ENCODE results near the gene JPH2. TPM values are rescaled to one million over a fixed set of nuclear protein-coding genes. Genes with fewer than 3 reads are reported as not detected.

The JPH2 gene
- total RNA-seq, 6 donors from 2014 or later = 3.5 to 9.2 (median 5.0) TPM

DNA sequence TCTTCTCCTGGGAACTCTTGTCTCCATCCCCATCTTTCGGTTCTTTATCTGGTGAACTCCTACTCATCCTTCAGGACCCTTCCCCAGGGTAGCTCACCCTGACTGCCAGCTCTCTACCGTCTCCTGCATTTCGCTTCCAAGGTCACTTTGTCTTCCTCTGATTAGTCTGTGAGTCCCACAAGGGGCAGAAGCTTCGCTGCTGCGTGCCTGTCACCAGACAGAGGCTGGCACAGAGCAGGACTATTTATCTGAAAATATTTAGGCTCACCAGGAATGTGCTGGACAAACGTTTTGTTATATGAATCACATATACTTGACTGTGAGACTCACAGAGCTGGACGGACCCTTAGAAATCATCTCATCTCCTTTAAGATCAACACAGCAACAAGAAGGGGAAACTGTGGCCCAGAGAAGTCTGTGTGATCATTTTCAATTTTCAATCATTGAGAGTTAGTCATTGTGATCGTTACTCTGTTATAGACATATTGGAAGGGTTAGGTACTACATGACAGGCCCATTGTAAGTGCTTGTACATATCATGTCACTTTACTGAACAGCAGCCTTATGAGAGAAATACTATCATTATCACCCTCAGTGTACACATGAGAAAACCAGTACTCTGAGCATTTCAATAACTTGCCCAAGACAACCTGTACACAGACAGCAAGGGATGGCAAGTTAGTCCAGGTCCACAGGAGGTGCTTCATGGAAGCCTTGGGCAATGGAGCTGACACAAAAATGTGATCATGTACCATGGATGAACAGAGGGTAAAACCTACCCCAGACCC lies 51.4 kb downstream of the JPH2 start:
- TF ChIP-seq POLR2AphosphoS5 (IDR thresholded peaks at IDR 0.05) (no peak), EP300 (IDR thresholded peaks at IDR 0.05) (no peak), POLR2A (IDR thresholded peaks at IDR 0.05) (no peak)
- TF ChIP-seq, protein P1, sequence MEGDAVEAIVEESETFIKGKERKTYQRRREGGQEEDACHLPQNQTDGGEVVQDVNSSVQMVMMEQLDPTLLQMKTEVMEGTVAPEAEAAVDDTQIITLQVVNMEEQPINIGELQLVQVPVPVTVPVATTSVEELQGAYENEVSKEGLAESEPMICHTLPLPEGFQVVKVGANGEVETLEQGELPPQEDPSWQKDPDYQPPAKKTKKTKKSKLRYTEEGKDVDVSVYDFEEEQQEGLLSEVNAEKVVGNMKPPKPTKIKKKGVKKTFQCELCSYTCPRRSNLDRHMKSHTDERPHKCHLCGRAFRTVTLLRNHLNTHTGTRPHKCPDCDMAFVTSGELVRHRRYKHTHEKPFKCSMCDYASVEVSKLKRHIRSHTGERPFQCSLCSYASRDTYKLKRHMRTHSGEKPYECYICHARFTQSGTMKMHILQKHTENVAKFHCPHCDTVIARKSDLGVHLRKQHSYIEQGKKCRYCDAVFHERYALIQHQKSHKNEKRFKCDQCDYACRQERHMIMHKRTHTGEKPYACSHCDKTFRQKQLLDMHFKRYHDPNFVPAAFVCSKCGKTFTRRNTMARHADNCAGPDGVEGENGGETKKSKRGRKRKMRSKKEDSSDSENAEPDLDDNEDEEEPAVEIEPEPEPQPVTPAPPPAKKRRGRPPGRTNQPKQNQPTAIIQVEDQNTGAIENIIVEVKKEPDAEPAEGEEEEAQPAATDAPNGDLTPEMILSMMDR (IDR thresholded peaks at IDR 0.05) = no peak
- H3K36me3 ChIP-seq = no peaks in the 10 kb centered on the region
- WGBS, 2 donors = 66 to 75% methylated on average over 8 of the region's 8 CpGs
- DNase-seq = no peak
- H3K4me3 ChIP-seq = no peak overlapping the region
- H3K9me3 ChIP-seq = no peaks in the 10 kb centered on the region
- ATAC-seq (ENCODE audit: low FRiP score in 2 of 2) = peak in 1 of 2 donors; percentile 31
- no peak overlapping the region for H3K27ac ChIP-seq
- H3K4me1 ChIP-seq = peaks cover 0 to 4% (median 0%) of the 10 kb centered on the region in 4 donors
- H3K27me3 ChIP-seq = no peaks in the 10 kb centered on the region

DNA sequence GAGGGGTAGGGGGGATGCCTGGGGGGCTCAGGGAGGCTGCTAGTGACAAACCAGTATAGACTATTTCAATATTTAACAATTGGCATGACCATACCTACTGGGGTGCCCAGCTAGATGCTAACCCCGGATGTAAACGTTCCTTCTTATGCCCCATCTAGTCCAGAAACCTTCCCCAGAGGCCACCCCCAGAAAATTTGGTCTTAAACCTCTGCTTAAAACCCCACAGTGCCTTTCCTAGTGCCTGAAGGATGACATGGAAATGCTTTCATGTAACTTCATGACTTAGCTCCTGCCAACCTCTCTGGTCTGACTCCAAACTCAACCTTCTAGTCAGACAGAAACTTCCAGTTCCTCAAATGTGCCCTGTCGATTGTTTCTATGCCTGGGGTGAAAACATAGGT lies 52.0 kb downstream of the JPH2 start:
- no peaks in the 10 kb centered on the region for H3K9me3 ChIP-seq
- no peaks in the 10 kb centered on the region for H3K36me3 ChIP-seq
- WGBS, 2 donors = 67 to 76% methylated on average over 2 to 3 of the region's 3 CpGs
- DNase-seq (no peak), ATAC-seq (ENCODE audit: low FRiP score in 2 of 2) (no peak)
- no peaks in the 10 kb centered on the region for H3K27me3 ChIP-seq
- H3K4me1 ChIP-seq = peaks cover 0 to 4% (median 0%) of the 10 kb centered on the region in 4 donors
- no peak overlapping the region for H3K4me3 ChIP-seq
- TF ChIP-seq POLR2A (IDR thresholded peaks at IDR 0.05) (no peak), POLR2AphosphoS5 (IDR thresholded peaks at IDR 0.05) (no peak), EP300 (IDR thresholded peaks at IDR 0.05) (no peak)
- TF ChIP-seq, protein P1 (IDR thresholded peaks at IDR 0.05) = no peak
- no peak overlapping the region for H3K27ac ChIP-seq

DNA sequence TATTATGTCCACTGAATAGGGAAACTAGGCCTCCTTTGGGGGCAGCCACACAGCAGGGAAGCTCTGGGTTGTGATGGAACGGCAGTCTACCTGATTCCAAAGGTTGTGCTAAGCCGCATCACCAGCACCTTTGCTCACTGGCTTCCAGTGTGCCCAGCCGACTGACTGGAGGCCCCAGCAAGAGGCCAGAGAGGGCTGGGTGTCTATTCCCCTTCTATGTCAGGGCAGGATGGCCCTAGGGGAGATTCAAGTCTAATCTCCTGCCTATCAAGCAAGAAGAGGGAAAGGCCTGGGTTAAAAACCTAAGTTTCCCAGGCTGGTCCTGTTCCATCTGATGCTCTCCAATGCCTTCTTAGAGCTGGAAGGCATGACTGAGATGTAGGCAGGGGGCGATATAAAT lies 53.6 kb downstream of the JPH2 start:
- WGBS, 2 donors = 83 to 88% methylated on average over 4 of the region's 4 CpGs
- Histone ChIP-seq H3K36me3 (no peaks in the 10 kb centered on the region), H3K27ac (no peak overlapping the region), H3K4me3 (no peak overlapping the region), H3K9me3 (no peaks in the 10 kb centered on the region), H3K27me3 (no peaks in the 10 kb centered on the region), H3K4me1 (peaks cover 0 to 4% (median 0%) of the 10 kb centered on the region in 4 donors)
- ATAC-seq (ENCODE audit: low FRiP score in 2 of 2) = no peak
- no peak for TF ChIP-seq POLR2AphosphoS5 (IDR thresholded peaks at IDR 0.05)
- no peak for TF ChIP-seq EP300 (IDR thresholded peaks at IDR 0.05)
- TF ChIP-seq POLR2A (IDR thresholded peaks at IDR 0.05) = no peak
- TF ChIP-seq, protein P1 (IDR thresholded peaks at IDR 0.05) = no peak
- DNase-seq = no peak

DNA sequence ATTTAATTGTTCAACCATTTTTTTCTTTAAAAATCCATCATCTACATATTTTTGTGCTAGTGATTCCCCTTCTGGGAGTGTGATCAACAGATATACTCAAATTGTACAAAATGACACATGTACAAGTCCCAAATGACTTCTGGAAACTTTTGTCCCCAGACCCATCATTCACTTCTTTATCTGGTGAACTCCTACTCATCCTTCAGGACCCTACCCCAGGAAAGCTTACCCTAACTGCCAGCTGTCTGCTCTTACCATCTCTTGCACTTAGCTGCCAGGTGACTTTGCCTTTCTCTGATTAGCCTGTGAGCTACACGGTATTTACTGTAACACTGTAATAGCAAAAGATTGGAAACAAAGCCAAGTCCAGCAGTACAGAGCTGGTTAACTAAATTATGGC lies 55.3 kb downstream of the JPH2 start:
- WGBS, 2 donors = 92 to 93% methylated on average over 1 of the region's 1 CpG
- DNase-seq = no peak
- no peak overlapping the region for H3K27ac ChIP-seq
- no peak overlapping the region for H3K4me3 ChIP-seq
- no peaks in the 10 kb centered on the region for H3K9me3 ChIP-seq
- no peak for TF ChIP-seq POLR2AphosphoS5 (IDR thresholded peaks at IDR 0.05)
- no peak for TF ChIP-seq POLR2A (IDR thresholded peaks at IDR 0.05)
- TF ChIP-seq, protein P1 (IDR thresholded peaks at IDR 0.05) = no peak
- no peak for TF ChIP-seq EP300 (IDR thresholded peaks at IDR 0.05)
- no peaks in the 10 kb centered on the region for H3K36me3 ChIP-seq
- ATAC-seq (ENCODE audit: low FRiP score in 2 of 2) = no peak
- no peaks in the 10 kb centered on the region for H3K4me1 ChIP-seq
- H3K27me3 ChIP-seq = no peaks in the 10 kb centered on the region
